EH (cell line): ENCODE results near the gene ZNF385B.

Experiments
- DNase-seq: peaks from one replicate; pipeline ENCODE4 v3.0.0-alpha.2; 2015; ENCODE audit warnings: low read depth

Gene ZNF385B

DNA sequence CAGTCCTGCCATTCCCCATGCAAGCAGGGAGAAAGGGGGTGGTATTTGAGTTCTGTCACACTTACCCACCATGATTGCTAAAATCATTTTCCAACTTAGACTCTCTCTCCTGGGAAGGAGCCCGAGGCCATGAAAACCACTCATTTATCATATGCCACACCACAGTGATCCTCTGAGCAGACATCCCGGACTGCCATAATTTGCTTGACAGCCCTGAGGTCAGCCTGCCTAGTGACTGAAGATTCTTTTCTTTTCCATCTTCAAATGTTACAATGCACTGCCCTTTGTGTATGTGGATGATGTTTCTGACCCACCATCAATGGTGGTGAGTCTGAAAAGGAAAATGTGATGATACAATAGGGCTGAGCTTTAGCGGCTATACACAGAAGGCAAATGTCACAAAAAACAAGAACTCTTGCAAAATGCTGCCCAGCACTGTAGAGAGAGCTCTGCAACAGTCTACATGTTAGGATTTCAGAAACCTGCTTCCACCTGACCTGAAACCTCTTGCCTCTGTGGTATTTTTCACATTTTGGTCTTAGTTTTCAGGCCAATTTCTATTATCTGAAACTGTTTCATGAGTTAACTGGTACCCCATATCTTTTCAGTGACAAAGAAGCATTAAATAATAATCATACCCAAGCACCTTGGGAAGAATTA lies 272.8 kb downstream of the ZNF385B start:
- no peak for DNase-seq

DNA sequence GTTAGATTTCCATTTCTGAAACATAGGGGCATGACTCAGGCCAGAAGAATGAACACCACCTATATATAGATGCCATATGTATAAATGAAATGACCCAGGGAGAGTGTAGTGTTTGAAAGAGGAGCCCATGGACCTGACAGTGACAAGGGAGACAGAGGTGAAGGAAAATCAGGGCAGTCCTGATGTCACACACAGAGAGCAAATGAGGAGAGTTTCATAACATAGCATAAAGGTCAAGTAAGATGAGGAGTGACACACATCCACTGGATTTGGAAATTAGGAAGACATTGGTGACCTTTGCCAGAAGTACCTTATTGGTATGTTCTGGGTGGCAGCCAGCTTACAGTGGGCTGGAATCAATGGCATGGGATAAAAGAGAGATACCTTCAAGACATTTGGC lies 276.7 kb downstream of the ZNF385B start:
- DNase-seq: no peak

DNA sequence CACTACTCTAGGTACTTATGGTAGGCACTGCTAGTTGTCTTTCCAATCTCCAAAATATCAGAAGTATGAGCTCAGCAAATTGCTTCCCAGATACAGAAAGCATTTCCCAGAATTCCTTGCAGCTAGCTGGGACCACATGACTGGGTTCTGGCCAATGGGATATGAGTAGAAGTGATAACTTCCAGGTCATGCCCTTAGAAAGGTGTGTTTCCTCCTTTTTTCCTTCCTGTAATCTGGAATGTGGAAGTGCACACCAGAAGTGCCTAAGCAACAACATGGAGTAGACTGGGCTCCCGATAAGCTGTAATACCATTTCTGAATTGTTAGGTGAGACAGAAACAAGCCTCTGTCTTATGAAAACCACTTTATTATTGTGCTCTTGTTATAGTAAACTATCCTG lies 279.8 kb downstream of the ZNF385B start:
- no peak for DNase-seq

DNA sequence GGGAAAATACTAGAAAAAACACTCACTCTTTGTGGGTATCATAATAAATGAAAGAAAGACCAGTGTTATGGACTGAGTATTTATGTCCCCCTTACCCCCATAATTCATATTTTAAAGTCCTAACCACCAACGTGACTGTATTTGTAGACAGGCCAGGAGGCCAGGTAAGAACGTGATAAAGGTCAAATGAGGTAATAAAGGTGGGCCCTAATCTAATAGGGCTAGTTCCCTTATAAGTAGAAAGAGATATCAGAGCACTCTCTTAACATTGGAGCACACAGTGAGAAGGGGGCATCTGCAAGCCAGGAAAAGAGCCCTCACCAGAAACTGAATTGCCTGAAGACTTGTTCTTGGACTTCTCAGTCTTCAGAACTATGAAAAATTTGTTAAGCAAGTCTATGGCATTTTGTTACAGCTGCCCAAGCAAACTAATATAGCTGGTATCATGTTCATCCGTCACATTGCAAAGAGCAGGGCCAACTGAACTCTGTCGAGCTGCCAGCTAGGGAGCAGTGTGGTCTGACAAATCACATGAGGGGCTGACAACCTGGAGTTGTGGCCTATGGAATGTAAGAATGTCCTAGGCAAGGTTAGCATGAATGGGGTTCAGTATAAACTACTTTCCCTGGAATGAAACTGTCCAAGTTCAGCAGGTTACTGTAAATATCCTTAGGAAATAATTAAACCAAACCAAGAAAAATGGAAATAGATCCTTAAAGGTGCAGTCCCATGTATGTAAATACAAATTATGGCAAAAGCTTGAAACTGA lies 280.9 kb downstream of the ZNF385B start:
- DNase-seq: no peak

DNA sequence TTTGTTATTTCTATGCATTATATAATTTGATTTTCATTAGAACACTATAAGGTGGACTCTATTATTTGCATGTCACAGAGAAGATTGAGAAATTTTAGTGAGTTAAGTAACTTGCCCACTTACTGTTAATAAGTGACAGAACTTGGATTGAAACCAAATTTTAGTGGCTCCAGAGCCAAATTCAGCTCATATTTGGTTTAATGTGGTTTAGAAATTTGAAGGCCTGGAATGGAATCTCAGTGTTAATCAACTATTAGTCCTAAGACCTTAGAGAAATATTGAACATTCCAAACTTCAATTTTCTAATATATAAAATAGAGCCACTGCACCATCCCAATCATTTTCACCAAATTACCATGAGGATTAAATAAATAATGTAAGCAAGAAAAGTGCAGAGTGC lies 281.6 kb downstream of the ZNF385B start:
- peak; percentile 31 for DNase-seq

DNA sequence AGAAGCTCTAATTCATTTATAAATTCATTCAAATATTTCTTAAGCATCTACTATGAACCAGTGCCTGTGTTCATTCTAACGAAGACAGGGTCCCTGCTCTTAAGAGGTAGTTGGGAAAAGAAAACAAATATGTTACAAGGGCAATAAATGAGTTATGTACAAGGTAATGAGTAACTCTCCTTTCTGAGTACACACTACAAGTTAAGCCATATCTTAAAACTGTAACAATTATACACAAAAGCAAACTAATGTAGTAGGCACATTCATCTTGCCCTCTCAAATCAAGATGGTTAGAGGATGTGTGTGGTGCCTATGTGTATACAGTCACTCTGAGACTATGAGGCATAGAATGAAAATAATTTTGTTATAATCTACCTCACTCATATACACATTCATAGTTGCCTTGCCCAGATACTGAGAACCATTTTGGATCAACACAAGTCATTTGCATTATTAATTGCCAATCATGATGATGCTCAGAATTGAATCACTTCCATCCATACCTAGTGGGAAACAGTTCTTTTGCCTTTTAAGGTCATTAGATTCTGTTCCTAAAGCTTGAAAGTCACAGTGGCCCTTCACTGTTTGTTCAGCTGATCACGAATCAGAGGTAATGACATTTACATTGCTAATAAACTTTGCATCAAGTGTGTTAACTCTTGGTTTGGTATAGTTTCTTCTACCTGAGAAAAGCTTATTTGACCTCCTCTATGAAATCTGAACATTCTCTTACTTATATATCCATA lies 283.1 kb downstream of the ZNF385B start:
- no peak for DNase-seq

DNA sequence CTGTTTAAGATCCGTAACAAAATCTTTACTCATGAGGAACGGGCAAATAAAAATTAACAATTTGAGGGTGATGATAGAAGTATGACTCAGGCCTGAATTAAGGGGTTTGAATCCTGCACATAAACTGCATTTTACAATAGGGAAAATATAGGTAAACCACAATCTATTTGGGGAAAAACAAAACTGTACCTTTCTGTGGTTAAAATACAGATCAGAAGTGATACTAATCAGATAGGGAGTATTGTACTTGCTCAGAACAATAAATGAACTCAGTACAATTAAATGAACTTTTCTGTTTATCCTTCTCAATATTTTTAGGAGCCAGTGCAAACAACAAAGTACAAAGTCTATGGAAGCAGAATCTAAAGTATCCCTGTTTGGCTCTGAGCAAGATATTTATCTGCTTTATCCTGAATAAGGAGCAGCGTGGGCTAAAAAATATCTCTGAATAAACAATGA lies 287.3 kb downstream of the ZNF385B start:
- DNase-seq: no peak

DNA sequence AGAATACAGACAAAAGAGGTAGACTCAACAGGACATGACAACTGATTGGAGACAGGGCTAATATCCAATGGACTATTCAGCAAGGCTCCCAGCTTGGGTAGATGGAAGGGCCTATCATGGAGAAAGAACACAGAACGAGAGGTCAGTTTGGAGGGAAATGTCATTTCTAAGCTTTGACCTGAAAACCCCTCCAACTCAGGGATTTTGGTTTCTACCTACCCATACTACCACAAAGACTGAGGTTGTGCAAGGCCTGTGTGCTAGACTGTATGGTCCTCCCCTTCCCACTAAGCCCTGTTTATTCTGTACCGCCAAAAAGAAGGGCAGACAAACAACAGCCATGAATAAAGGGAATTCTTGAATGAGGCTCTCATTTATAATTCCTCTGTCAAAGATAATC lies 288.9 kb downstream of the ZNF385B start:
- DNase-seq: no peak

DNA sequence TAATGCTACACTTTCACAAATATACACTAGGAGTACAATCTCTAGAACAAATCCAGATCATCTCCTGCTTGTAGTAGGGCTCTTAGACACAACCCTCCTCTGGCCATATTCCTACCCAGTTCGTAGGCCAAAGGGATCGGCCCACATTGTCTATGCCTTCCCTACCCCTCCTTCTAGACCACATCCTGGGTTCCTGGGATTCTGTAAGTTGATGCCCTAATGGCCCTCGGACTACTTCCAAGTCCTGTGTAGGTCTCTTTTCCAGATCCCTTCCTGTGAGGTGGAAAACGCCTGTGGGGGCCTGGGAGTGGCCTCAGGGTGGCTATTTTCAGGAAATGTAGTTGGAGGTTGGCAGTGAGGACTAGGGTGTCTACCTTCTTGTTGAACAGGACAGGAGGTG lies 289.7 kb downstream of the ZNF385B start:
- no peak for DNase-seq

DNA sequence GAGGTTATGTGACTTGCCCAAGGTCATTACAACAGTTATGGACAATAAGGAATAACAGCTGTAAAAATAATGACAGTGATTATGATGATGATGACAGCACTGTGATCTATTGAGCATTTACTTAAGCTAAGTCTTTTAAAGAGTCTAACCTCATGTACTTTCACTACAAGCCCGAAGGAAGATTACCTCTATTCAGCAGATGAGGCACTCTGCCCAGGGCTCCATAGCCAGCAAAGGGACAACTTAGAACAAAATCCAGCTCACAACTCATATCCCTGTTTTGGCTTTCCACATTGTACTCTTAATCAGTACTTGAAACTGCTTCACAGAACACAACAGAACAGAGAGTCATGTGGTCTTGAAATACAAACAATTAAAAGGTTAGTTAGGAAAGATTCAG lies 290.2 kb downstream of the ZNF385B start:
- DNase-seq: no peak

DNA sequence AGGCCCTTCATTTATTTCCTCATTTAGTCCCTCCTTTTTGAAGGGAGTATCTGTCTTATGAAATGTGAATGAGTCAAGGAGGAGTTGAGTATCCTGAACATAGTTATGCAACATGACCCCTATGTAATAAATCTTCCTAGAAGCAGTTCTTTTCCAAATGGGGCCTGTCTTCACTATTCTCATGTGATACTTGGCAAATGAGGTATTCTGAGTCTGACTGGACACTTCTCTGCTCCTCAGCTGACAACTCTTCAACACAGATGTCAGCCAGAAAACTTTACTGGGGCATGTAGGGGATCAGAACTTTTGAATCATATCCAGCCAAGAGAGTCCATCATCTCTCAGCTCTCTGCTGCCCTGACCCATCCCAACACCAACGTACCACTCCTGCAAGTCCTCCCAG lies 291.6 kb downstream of the ZNF385B start:
- peak; percentile 74 for DNase-seq

DNA sequence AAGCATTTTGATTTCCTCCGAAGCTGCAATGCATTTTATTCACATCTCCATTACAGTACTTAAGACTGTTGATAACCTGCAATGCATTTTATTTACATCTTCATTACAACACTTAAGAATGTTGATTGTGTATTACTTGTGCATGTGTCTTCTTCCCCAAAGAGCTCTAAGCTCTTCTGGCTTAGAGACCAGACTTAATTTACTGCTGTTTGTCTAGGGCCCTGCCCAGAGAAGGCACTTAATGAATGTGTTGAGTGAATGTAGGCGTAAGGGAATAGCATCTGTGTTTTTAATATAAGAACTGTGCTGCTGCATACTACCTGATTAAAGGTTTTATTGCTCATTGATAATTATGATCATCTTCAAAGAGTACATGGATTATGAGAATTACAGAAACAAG lies 295.6 kb downstream of the ZNF385B start:
- no peak for DNase-seq

DNA sequence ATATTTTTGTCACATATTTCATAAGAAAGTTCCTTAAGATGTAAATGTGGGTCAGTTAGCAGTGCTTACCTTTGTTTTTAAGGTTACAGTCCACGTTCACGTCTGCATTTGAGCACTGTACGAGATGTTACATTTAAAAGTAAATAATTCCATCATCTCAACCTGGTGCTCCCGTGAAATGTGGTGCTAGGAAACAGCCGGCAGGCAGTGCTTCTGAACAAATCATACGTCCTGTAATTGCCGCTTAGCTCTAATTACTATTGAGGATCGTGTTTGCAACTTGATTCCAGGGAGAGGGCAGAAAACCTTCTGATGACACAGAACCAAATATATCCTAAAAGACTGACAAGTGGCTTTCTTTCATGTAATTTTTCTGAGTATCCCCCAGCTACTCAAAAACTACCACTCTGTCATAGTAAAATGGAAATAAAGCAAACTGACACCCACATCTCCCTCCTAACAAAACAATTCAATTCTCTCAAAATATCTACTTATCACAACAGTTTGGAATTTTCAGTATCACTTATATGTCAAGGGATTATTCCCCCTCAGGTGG lies 299.0 kb downstream of the ZNF385B start:
- DNase-seq: no peak

DNA sequence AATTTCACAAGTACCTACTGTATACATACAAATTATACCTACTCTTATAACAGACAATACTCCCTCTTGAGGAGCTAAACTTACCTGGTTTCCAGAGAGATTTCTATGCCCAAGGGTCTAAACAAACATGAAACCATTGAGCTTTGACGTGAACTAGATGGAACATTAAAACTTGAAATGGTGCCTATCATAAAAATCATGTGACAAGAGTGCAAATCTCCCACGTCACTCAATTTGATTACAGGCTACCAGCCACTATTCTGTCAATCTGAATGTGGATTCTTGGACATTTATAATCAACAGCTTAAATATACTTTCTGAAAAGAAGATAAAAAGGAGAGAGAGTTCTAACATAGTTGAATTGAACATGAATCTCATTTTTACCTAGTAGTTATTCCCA lies 299.7 kb downstream of the ZNF385B start:
- DNase-seq: no peak

DNA sequence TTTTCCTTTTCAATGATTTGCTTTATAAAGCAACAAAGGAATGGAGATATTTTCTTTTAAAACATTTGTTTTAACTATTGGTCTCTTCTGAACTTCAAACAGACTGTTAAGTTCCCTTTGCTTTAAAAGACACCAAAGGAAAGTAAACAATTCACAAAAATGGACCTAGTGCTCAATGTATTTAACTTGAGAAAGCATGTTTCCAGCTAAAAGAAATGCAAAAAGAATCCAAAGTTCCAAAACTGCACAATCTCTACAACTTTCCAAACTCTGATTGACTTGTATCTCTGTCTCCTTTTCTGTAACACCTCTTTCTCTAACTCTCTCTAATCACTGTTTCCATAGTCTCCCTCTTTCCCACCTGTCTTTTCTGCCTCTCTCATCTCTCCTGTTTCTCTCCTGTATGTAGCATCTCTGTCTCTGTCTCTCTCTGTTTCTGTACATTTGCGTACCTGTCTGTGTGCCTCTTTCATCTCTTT lies 301.1 kb downstream of the ZNF385B start:
- no peak for DNase-seq

DNA sequence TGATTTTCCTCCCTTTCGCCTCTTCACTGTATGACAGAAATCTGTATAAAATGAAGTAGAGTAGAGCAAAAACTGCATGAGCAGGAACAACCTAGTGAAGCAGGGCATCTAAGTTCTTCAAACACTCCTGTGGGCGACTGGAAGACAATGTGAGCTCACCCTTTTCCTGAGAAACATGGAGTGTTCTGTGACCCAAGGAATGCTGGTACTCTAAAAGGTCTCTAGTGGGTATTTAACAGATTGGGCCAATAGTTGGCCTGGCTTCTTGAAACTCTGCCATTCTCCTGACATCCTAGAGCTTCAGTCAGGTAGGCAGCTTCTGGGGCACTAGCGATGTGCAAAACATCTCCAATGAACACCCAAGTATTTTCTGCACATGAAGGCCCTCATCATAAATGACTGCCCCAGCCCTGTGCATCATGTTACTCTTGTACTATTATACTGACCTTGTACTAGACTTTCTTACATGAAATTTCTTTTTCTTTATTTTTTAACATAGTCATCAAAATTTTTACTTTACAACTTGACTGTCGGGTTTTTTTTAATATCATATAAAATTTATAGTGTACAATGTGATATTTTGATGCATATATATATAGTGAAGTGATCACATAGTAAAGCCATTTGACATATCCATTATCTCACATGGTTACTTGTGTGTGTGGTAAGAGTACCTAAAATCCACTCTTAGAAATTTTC lies 302.2 kb downstream of the ZNF385B start:
- DNase-seq: no peak

DNA sequence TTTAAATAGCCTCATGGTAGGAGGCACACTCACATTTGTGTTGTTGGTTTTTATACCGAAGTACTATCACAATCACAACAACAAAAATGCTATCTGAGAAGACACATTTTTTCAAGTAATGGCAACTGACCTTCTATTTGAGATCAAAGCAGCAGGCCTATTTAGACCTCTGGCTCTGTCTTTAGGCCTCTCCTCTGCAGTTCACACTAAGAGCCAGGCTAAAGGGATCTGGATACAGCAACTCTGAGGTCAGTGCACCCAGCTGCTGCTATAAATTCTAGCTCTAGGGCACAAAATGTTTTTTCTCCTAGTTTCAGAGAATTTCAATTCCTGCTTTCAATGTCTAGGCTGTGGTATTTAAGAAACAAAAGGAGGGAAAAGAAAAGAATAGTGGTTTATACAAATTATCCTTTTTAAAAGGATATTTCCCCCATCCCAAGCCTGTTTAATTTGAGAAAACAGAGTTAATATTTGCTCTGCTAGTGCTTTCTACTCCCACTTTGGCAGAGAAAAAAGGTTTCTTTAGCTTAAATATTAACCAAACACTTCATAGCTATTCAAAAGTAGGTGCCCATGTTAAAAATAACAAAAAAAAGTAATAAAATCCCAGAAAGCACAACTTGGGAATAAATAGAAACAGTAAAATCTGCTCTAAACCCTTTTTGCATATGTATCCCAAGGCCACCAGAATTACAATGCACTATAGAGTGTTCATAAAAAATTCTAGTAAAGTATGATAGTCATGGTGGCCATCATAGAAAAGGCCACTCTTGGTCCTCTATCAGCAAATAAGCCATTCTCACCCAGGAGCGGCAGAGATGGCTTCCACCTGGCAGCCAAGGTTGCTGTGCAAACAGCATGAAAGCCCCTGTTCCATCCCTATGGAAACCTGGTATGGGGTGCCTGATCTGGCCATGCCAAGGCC lies 303.1 kb downstream of the ZNF385B start:
- DNase-seq: no peak

DNA sequence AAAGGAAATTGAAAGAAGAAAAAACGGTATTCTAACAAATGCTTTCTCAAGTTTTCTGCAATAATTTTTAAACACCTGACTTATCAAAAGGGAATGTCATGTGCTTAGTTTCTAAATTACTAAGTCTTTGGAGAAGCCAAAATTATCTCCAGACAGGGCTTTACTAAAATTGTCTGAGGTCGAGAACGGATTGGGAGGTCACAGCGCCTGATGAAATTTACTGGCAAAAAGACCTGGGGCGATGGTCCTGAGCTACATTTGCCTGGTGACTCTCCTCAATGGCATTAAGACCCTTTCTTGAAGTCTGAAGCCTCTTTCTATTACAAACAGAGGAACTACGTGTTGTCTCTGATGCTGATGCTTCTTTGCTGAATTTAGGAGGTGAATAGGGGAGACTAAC lies 305.0 kb downstream of the ZNF385B start:
- no peak for DNase-seq

DNA sequence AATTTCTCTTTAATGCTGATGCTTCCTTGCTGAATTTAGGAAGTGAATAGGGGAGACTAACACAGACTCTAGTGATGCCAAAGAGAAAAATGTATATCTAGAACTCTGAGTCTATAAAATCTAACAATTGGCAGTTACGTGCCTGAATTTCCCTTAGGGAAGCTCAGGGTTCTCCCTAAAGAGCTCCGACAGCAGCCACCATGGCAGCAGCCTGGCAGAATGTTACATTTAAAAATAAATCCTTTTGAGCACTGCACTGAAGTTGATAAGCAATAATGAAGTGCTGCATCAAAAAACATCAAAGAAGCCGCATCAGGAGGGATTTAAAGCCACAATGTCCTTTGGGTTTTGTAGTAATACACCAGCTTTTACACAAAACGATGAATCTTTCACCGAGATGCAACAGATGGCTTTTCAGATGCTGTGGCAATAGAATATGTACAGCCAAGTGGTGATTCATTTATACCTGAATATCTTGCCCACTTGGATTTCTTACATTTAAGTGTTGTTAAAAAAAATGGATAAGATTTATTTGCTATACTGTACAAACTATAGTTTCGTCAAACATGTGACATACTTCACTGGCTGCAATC lies 305.6 kb downstream of the ZNF385B start:
- no peak for DNase-seq

DNA sequence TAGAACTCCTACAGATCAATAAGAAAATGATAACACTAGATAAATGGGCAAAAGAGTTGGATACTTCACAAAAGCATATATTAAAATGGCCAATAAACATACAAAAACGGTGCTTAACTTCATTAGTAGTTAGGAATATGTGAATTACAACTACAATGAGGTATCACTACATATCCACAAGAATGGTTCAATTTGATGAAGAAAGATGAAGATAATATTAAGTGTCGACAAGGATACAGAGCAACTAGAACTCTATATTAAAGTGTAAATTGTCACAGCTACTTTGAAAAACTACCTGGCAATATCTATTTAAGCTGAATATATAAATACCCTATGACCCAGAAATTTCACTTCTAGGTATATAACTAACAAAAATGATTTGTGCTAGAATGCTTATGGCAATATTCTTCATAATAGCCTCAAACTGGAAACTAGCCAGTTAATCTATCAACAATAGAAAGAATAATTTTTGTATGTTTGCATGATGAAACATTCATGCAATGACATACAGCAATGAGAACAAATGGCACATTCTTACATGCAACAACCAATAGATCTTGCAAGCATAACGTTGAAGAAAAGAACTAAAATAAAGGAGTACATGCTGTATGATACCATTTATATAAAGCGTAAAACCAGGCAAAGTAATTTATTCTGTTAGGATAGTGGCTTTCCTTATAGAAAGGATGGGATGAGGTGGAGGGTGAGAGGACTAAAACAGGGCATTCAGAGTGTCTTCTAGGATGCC lies 306.6 kb downstream of the ZNF385B start:
- no peak for DNase-seq
